HPDE6-E6E7 (cell line): ENCODE results near the gene MEI4.
"Not testable (repeated sequence)": the region's sequence is repeated elsewhere in the genome, so short reads cannot be mapped to it uniquely, and the experiment has no call there.

ENCODE experiments used
- DNase-seq: peaks from one replicate; pipeline ENCODE4 v3.0.0; 2011; ENCODE audit warnings: missing footprints; ENCODE audit errors: extremely low spot score

Gene MEI4

GRCh38 chr6:77678048-77678447 lies 25.2 kb downstream of the MEI4 start:
- no peak for DNase-seq

GRCh38 chr6:77683515-77683914 lies 30.7 kb downstream of the MEI4 start:
- DNase-seq, result no peak

GRCh38 chr6:77686931-77687330 lies 34.1 kb downstream of the MEI4 start:
- DNase-seq, result no peak

GRCh38 chr6:77688649-77689048 lies 35.8 kb downstream of the MEI4 start:
- DNase-seq, result no peak

- DNase-seq, result not testable (repeated sequence)
Observed at GRCh38 chr6:77700095-77700494, 47.3 kb downstream of the MEI4 start.

- no peak for DNase-seq
Observed at GRCh38 chr6:77707603-77708002, 54.8 kb downstream of the MEI4 start.

- DNase-seq, result no peak
Observed at GRCh38 chr6:77715588-77715987, 62.7 kb downstream of the MEI4 start.

- DNase-seq, result no peak
Observed at GRCh38 chr6:77716311-77716710, 63.5 kb downstream of the MEI4 start.

- not testable (repeated sequence) for DNase-seq
Observed at GRCh38 chr6:77736010-77736409, 83.2 kb downstream of the MEI4 start.

GRCh38 chr6:77740380-77740779 lies 87.5 kb downstream of the MEI4 start:
- peak; percentile 2 for DNase-seq

- not testable (repeated sequence) for DNase-seq
Observed at GRCh38 chr6:77752156-77752555, 99.3 kb downstream of the MEI4 start.

- no peak for DNase-seq
Observed at GRCh38 chr6:77762386-77762785, 109.5 kb downstream of the MEI4 start.

GRCh38 chr6:77763124-77763523 lies 110.3 kb downstream of the MEI4 start:
- DNase-seq, result no peak

GRCh38 chr6:77764364-77764763 lies 111.5 kb downstream of the MEI4 start:
- no peak for DNase-seq

GRCh38 chr6:77773157-77773822 lies 120.5 kb downstream of the MEI4 start:
- no peak for DNase-seq

- no peak for DNase-seq
Observed at GRCh38 chr6:77774457-77774856, 121.6 kb downstream of the MEI4 start.

- no peak for DNase-seq
Observed at GRCh38 chr6:77776441-77776840, 123.6 kb downstream of the MEI4 start.

- DNase-seq, result no peak
Observed at GRCh38 chr6:77778527-77778926, 125.7 kb downstream of the MEI4 start.

GRCh38 chr6:77786935-77787629 lies 134.2 kb downstream of the MEI4 start:
- DNase-seq, result no peak

- no peak for DNase-seq
Observed at GRCh38 chr6:77796824-77797809, 144.3 kb downstream of the MEI4 start.

GRCh38 chr6:77812304-77812703 lies 159.5 kb downstream of the MEI4 start:
- DNase-seq, result no peak

- DNase-seq, result no peak
Observed at GRCh38 chr6:77813090-77813489, 160.3 kb downstream of the MEI4 start.
